Upper lobe of right lung (tissue), 1 donor: ENCODE results near the gene ZNF182. TPM values are rescaled to one million over a fixed set of nuclear protein-coding genes. Genes with fewer than 3 reads are reported as not detected.
"Not testable (repeated sequence)": the region's sequence is repeated elsewhere in the genome, so short reads cannot be mapped to it uniquely, and the experiment has no call there.

ENCODE experiments used
- ATAC-seq: fragments of 200-7000 bp; cut with Tn5 transposase; one replicate; pipeline ENCODE4 v1.9.1; 2020; ENCODE audit warnings: mild to moderate bottlenecking, moderate library complexity
- DNase-seq: peaks from one replicate; pipeline ENCODE4 v3.0.0-alpha.2; 2020
- H3K27ac ChIP-seq: fragments of 200-600 bp; one replicate; pipeline ENCODE4 v1.8.0; 2022
- H3K27me3 ChIP-seq: fragments of 200-600 bp; one replicate; pipeline ENCODE4 v1.8.0; 2022; ENCODE audit warnings: mild to moderate bottlenecking
- H3K36me3 ChIP-seq: fragments of 200-600 bp; one replicate; pipeline ENCODE4 v1.8.0; 2022
- H3K4me1 ChIP-seq: fragments of 200-600 bp; one replicate; pipeline ENCODE4 v1.8.0; 2022
- H3K4me3 ChIP-seq: fragments of 200-600 bp; one replicate; pipeline ENCODE4 v1.8.0; 2022; ENCODE audit warnings: mild to moderate bottlenecking
- H3K9me3 ChIP-seq: fragments of 200-600 bp; one replicate; pipeline ENCODE4 v1.8.0; 2022
- intact Hi-C: fragments of 100-400 bp; cut with DNase I; formaldehyde crosslinking; loops from one replicate; pipeline ENCODE4 v1.11.0; 2022
- long read RNA-seq: library from polyadenylated mRNA; unstranded; transcript quantifications from one replicate; pipeline ENCODE4 v2.0.0, GENCODE V29; 2021
- total RNA-seq: library from RNA; stranded (reverse); fragmentation: NEBNext Ultra II Directional; extraction: Animal tissue kit (Norgen Biotek cat#: 25700); gene quantifications from one replicate; pipeline ENCODE4 v1.2.1, GENCODE V29; 2021
- TF ChIP-seq, protein P1 (sequence below): fragments of 200-600 bp; IDR thresholded peaks from one replicate; pipeline ENCODE4 v1.8.0; 2022; ENCODE audit warnings: antibody characterized with exemption
- donor health status: DM: no; HTN: yes; CAD: no; lungs with severe emphysema.

The ZNF182 gene
- total RNA-seq = 5.0 TPM
- long read RNA-seq, partial matches to known transcripts = 1 of 6 reads
- long read RNA-seq, other reads (novel, unspliced or antisense) = 2 of 6 reads

GRCh38 chrX:48003758-48004457 is at the start of gene ZNF182:
TSS of gene ZNF182 (minus strand) at chrX:48003989. CDS start at chrX:48002609, 1,380 bp downstream.
- peak within 1 kb of the TSS; percentile 59 for H3K4me3 ChIP-seq
- TF ChIP-seq, protein P1, sequence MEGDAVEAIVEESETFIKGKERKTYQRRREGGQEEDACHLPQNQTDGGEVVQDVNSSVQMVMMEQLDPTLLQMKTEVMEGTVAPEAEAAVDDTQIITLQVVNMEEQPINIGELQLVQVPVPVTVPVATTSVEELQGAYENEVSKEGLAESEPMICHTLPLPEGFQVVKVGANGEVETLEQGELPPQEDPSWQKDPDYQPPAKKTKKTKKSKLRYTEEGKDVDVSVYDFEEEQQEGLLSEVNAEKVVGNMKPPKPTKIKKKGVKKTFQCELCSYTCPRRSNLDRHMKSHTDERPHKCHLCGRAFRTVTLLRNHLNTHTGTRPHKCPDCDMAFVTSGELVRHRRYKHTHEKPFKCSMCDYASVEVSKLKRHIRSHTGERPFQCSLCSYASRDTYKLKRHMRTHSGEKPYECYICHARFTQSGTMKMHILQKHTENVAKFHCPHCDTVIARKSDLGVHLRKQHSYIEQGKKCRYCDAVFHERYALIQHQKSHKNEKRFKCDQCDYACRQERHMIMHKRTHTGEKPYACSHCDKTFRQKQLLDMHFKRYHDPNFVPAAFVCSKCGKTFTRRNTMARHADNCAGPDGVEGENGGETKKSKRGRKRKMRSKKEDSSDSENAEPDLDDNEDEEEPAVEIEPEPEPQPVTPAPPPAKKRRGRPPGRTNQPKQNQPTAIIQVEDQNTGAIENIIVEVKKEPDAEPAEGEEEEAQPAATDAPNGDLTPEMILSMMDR = no peak
- no peaks in the 10 kb centered on the region for H3K27me3 ChIP-seq
- no peaks in the 10 kb centered on the region for H3K4me1 ChIP-seq
- H3K36me3 ChIP-seq = no peaks in the 10 kb centered on the region
- ATAC-seq (peak; percentile 99), DNase-seq (peak; percentile 96)
- peak within 1 kb of the TSS; percentile 75 for H3K27ac ChIP-seq
- no peaks in the 10 kb centered on the region for H3K9me3 ChIP-seq
- intact Hi-C loops = no loop called here

GRCh38 chrX:48046846-48047245 is 43.1 kb upstream of the ZNF182 start:
- H3K27ac ChIP-seq = no peak overlapping the region
- TF ChIP-seq, protein P1 = no peak

GRCh38 chrX:48045410-48046311 is 41.9 kb upstream of the ZNF182 start:
- DNase-seq (no peak), ATAC-seq (no peak)
- peak overlapping the region; percentile 30 for H3K27ac ChIP-seq
- no peaks in the 10 kb centered on the region for H3K27me3 ChIP-seq
- no peaks in the 10 kb centered on the region for H3K4me1 ChIP-seq
- intact Hi-C loops = no loop called here
- H3K9me3 ChIP-seq = no peaks in the 10 kb centered on the region
- H3K36me3 ChIP-seq = no peaks in the 10 kb centered on the region
- H3K4me3 ChIP-seq = no peak overlapping the region
- TF ChIP-seq, protein P1 = no peak

More at GRCh38 chrX:48046846-48047245, 43.1 kb upstream of the ZNF182 start:
- DNase-seq (no peak), ATAC-seq (no peak)
- intact Hi-C loops = no loop called here
- Histone ChIP-seq H3K36me3 (no peaks in the 10 kb centered on the region), H3K9me3 (no peaks in the 10 kb centered on the region), H3K4me1 (no peaks in the 10 kb centered on the region), H3K27me3 (no peaks in the 10 kb centered on the region), H3K4me3 (no peak overlapping the region)

- intact Hi-C loops = no loop called here
- no peaks in the 10 kb centered on the region for H3K27me3 ChIP-seq
- no peaks in the 10 kb centered on the region for H3K9me3 ChIP-seq
- H3K4me3 ChIP-seq = no peak overlapping the region
- TF ChIP-seq, protein P1 = no peak
- H3K27ac ChIP-seq = no peak overlapping the region
- H3K4me1 ChIP-seq = no peaks in the 10 kb centered on the region
- ATAC-seq (no peak), DNase-seq (no peak)
- H3K36me3 ChIP-seq = no peaks in the 10 kb centered on the region
These were observed 39.3 kb upstream of the ZNF182 start for GRCh38 chrX:48043056-48043455.

GRCh38 chrX:48035891-48036290 is 32.1 kb upstream of the ZNF182 start:
- TF ChIP-seq, protein P1 = no peak
- H3K27me3 ChIP-seq = no peaks in the 10 kb centered on the region
- no peaks in the 10 kb centered on the region for H3K36me3 ChIP-seq
- ATAC-seq (no peak), DNase-seq (no peak)
- H3K27ac ChIP-seq = no peak overlapping the region
- no peak overlapping the region for H3K4me3 ChIP-seq
- no peaks in the 10 kb centered on the region for H3K4me1 ChIP-seq
- intact Hi-C loops = no loop called here
- H3K9me3 ChIP-seq = no peaks in the 10 kb centered on the region

GRCh38 chrX:48030641-48031173 is 26.9 kb upstream of the ZNF182 start:
- intact Hi-C loops, H3K27me3 ChIP-seq, DNase-seq, H3K4me1 ChIP-seq, ATAC-seq, H3K36me3 ChIP-seq, H3K27ac ChIP-seq, H3K4me3 ChIP-seq, H3K9me3 ChIP-seq: not testable (repeated sequence)
